Thyroid gland (tissue), 4 donors: Measurements from ENCODE around the gene UGT1A6.

Experiments used
- POLR2A ChIP-seq, 2 donors: fragments of 450-650 bp; IDR thresholded peaks; one replicate each; pipeline ENCODE4 v1.6.1; 2017; ENCODE audit warnings: antibody characterized with exemption in 2 of 2, mild to moderate bottlenecking in 2 of 2, moderate library complexity in 1 of 2
- TF ChIP-seq, protein P1 (sequence below), 6 experiments: fragments of 200-600 bp in 3 of 6; fragments of 450-650 bp in 3 of 6; sonication (generic) in 3 of 6; IDR thresholded peaks; one replicate each; pipeline ENCODE4 v1.5.1; 2016 to 2019; ENCODE audit warnings: antibody characterized with exemption in 6 of 6, mild to moderate bottlenecking in 2 of 6, inconsistent platforms in 1 of 6, moderate library complexity in 1 of 6

DNA sequence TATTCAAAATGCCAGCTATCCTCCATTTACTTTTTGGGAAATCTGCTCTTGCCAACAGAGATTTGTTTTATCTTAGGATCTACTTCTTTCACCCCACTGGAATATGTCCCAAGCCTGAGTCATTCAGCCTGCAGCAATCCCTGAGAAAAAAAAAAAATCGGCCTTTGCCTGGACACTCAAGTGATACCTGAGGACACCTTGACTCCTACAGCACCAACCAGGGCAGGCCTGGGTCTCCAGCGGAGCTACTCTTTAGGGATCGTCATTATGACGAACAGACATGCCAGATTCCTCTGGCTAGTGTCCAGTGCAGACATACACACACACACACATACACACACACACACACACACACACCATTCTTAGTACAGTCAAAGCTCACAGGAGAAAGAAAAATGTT lies 2.2 kb upstream of the UGT1A6 start:
- TF ChIP-seq, protein P1, sequence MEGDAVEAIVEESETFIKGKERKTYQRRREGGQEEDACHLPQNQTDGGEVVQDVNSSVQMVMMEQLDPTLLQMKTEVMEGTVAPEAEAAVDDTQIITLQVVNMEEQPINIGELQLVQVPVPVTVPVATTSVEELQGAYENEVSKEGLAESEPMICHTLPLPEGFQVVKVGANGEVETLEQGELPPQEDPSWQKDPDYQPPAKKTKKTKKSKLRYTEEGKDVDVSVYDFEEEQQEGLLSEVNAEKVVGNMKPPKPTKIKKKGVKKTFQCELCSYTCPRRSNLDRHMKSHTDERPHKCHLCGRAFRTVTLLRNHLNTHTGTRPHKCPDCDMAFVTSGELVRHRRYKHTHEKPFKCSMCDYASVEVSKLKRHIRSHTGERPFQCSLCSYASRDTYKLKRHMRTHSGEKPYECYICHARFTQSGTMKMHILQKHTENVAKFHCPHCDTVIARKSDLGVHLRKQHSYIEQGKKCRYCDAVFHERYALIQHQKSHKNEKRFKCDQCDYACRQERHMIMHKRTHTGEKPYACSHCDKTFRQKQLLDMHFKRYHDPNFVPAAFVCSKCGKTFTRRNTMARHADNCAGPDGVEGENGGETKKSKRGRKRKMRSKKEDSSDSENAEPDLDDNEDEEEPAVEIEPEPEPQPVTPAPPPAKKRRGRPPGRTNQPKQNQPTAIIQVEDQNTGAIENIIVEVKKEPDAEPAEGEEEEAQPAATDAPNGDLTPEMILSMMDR (IDR thresholded peaks at IDR 0.05), result no peak
- no peak for TF ChIP-seq POLR2A (IDR thresholded peaks at IDR 0.05)
